Panc1 (cell line): ENCODE results near the gene PAQR7.

Experiments used
- SIN3A ChIP-seq: IDR thresholded peaks from 2 replicates; pipeline ENCODE4 v1.6.1; 2012; ENCODE audit warnings: low read depth, mild to moderate bottlenecking, low read length, moderate library complexity, borderline replicate concordance; ENCODE audit not compliant: insufficient read depth
- TF ChIP-seq, protein P1 (sequence below): fragments of 450-650 bp; IDR thresholded peaks from 2 replicates; pipeline ENCODE4 v1.5.1; 2017; ENCODE audit warnings: mild to moderate bottlenecking

DNA sequence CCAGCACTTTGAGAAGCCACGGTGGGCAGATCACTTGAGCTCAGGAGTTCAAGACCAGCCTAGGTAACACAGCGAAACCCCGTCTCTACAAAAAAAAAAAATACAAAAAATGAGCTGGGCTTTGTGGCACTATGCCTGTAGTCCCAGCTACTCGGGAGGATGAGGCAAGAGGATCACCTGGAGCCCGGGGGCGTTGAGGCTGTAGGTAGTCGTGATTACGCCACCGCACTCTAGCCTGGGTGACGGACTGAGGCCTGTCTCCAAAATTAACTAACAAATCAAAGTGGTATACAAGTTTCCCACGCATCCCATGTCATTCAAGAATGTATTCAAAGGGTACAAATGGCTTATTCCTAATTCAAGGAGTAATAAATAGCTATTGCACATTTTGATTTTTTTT, 18.7 kb downstream of the PAQR7 start:
- TF ChIP-seq, protein P1, sequence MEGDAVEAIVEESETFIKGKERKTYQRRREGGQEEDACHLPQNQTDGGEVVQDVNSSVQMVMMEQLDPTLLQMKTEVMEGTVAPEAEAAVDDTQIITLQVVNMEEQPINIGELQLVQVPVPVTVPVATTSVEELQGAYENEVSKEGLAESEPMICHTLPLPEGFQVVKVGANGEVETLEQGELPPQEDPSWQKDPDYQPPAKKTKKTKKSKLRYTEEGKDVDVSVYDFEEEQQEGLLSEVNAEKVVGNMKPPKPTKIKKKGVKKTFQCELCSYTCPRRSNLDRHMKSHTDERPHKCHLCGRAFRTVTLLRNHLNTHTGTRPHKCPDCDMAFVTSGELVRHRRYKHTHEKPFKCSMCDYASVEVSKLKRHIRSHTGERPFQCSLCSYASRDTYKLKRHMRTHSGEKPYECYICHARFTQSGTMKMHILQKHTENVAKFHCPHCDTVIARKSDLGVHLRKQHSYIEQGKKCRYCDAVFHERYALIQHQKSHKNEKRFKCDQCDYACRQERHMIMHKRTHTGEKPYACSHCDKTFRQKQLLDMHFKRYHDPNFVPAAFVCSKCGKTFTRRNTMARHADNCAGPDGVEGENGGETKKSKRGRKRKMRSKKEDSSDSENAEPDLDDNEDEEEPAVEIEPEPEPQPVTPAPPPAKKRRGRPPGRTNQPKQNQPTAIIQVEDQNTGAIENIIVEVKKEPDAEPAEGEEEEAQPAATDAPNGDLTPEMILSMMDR = no peak
- TF ChIP-seq SIN3A = no peak
